Stomach (tissue), 9 donors: ENCODE data around the gene POU3F3. TPM values are rescaled to one million over a fixed set of nuclear protein-coding genes. Genes with fewer than 3 reads are reported as not detected.
A peak's percentile ranks its signal among the peaks of the same experiment; 100 is the strongest.

Experiments used
- DNase-seq, 2 donors: peaks; one replicate each; pipeline versions ENCODE4 v3.0.0 to v3.0.0-alpha.2; 2013 to 2019
- H3K27ac ChIP-seq, 5 donors: fragments of 200-600 bp in 4 of 5; sonication (generic) in 4 of 5; one replicate each; pipeline ENCODE4 v1.5.1; 2013 to 2019; ENCODE audit warnings: mild to moderate bottlenecking in 1 of 5, moderate library complexity in 1 of 5
- H3K27me3 ChIP-seq, 3 donors: fragments of 200-600 bp; sonication (generic); one replicate each; pipeline ENCODE4 v1.5.1; 2017 to 2019; ENCODE audit warnings: mixed run types in 1 of 3
- H3K36me3 ChIP-seq, 4 donors: fragments of 200-600 bp; sonication (generic); 1 replicate in 3 of 4; 2 replicates in 1 of 4; pipeline ENCODE4 v1.5.1; 2016 to 2019
- H3K4me1 ChIP-seq, 4 donors: fragments of 200-600 bp; sonication (generic); one replicate each; pipeline ENCODE4 v1.5.1; 2016 to 2019
- H3K4me3 ChIP-seq, 4 donors: fragments of 200-600 bp; sonication (generic) in 3 of 4; one replicate each; pipeline ENCODE4 v1.5.1; 2016 to 2019; ENCODE audit warnings: mild to moderate bottlenecking in 1 of 4
- H3K9me3 ChIP-seq, 4 donors: fragments of 200-600 bp; sonication (generic); one replicate each; pipeline ENCODE4 v1.5.1; 2016 to 2019
- EP300 ChIP-seq: sonication (generic); formaldehyde crosslinking; IDR thresholded peaks from one replicate; pipeline ENCODE4 v1.6.1; 2017; ENCODE audit warnings: antibody characterized with exemption
- POLR2A ChIP-seq, 4 donors: fragments of 450-650 bp; IDR thresholded peaks; one replicate each; pipeline ENCODE4 v1.6.1; 2016; ENCODE audit warnings: antibody characterized with exemption in 4 of 4, control low read depth in 2 of 4, mild to moderate bottlenecking in 1 of 4, moderate library complexity in 1 of 4
- POLR2AphosphoS5 ChIP-seq, 3 donors: sonication (generic); formaldehyde crosslinking; IDR thresholded peaks; one replicate each; pipeline ENCODE4 v1.6.1; 2016; ENCODE audit warnings: antibody characterized with exemption in 3 of 3
- WGBS, 5 donors: extraction: QIAGEN DNeasy Blood & Tissue Kit in 3 of 5; methylation state at CpG; one replicate each; pipeline versions ENCODE4 v1.1.5 to v1.1.7; 2013 to 2018; 5-methylcytosine and 5-hydroxymethylcytosine counted together
- intact Hi-C: fragments of 100-400 bp; cut with DNase I; formaldehyde crosslinking; loops from one replicate; pipeline ENCODE4 v1.15.1; 2023; ENCODE audit warnings: low total_unique reads
- polyA plus RNA-seq, 3 donors: library from polyadenylated mRNA; stranded (reverse); fragments of 200-250 nt; gene quantifications; one replicate each; pipeline ENCODE4 v1.2.3, GENCODE V29; 2013
- total RNA-seq, 5 donors: library from RNA; depleted of rRNA; stranded (reverse); fragments of >200 nt; gene quantifications; one replicate each; pipeline versions ENCODE4 v1.1.0 to v1.2.3, GENCODE V29; 2014 to 2016
- TF ChIP-seq, protein P1 (sequence below), 7 experiments: fragments of 450-650 bp in 4 of 7; fragments of 200-600 bp in 3 of 7; sonication (generic) in 3 of 7; IDR thresholded peaks; one replicate each; pipeline ENCODE4 v1.5.1; 2016 to 2019; ENCODE audit warnings: antibody characterized with exemption in 7 of 7, control low read depth in 2 of 7, mild to moderate bottlenecking in 1 of 7
- donor health status: healthy with polysubstance abuse.
- donor health status: Bipolar disorder and iron deficiency.
- donor health status: healthy.

The POU3F3 gene
- total and polyA plus RNA-seq, 8 donors: 0.37 to 0.93 TPM; not detected in 6

DNA sequence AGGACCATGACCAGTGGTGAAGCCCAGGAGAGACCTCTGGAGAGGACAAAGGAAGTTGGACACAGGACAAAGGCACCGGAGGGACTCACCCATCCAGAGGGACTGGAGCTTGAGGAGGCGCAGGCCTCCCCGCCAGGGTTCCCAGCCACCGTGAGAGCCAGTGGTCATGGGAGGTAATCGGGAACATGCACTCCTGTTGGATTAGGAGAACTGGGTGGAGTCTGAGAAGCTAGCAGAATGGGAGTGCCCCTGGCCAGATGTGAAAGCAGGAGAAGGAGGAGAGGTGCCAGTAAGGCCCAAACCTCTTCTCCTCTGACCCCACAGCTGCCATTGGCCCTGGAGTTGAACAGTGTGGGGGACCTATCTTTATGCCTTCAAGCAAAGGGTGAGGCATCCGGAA lies 20.3 kb downstream of the POU3F3 start:
- H3K27me3 ChIP-seq: peaks cover 7 to 90% (median 43%) of the 10 kb centered on the region in 3 donors
- TF ChIP-seq POLR2AphosphoS5 (IDR thresholded peaks at IDR 0.05) (no peak), POLR2A (IDR thresholded peaks at IDR 0.05) (no peak), EP300 (no peak)
- TF ChIP-seq, protein P1, sequence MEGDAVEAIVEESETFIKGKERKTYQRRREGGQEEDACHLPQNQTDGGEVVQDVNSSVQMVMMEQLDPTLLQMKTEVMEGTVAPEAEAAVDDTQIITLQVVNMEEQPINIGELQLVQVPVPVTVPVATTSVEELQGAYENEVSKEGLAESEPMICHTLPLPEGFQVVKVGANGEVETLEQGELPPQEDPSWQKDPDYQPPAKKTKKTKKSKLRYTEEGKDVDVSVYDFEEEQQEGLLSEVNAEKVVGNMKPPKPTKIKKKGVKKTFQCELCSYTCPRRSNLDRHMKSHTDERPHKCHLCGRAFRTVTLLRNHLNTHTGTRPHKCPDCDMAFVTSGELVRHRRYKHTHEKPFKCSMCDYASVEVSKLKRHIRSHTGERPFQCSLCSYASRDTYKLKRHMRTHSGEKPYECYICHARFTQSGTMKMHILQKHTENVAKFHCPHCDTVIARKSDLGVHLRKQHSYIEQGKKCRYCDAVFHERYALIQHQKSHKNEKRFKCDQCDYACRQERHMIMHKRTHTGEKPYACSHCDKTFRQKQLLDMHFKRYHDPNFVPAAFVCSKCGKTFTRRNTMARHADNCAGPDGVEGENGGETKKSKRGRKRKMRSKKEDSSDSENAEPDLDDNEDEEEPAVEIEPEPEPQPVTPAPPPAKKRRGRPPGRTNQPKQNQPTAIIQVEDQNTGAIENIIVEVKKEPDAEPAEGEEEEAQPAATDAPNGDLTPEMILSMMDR (IDR thresholded peaks at IDR 0.05): no peak
- H3K36me3 ChIP-seq: no peaks in the 10 kb centered on the region
- no peak overlapping the region for H3K4me3 ChIP-seq
- no peaks in the 10 kb centered on the region for H3K9me3 ChIP-seq
- intact Hi-C loops: no loop called here
- 63 to 69% (median 68%) methylated on average over 6 of the region's 6 CpGs for WGBS, 5 donors
- peaks cover 12 to 27% (median 20%) of the 10 kb centered on the region in 4 donors for H3K4me1 ChIP-seq
- H3K27ac ChIP-seq: peak overlapping the region in 1 of 5 donors; percentile 68
- DNase-seq: no peak

DNA sequence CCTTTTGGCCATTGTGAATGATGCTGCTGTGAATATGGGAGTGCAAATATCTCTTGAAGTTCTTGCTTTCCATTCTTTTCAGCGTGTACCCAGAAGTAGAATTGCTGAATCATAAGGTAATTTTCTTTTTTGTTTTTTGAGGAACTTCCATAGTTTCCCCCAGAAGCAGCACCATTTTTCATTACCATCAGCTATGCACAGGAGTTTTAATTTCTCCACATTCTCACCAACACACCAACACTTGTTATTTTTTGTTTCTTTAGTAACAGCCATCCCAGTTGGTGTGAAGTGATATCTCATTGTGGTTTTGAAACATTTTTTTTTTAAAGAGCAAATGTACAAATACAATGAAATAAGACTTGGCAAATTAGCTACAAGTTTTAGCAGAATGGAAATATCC lies 21.3 kb downstream of the POU3F3 start:
- Histone ChIP-seq H3K4me3 (no peak overlapping the region), H3K36me3 (no peaks in the 10 kb centered on the region), H3K4me1 (peaks cover 12 to 27% (median 20%) of the 10 kb centered on the region in 4 donors), H3K27me3 (peaks cover 3 to 90% (median 36%) of the 10 kb centered on the region in 3 donors), H3K27ac (no peak overlapping the region), H3K9me3 (no peaks in the 10 kb centered on the region)
- TF ChIP-seq POLR2A (IDR thresholded peaks at IDR 0.05) (no peak), POLR2AphosphoS5 (IDR thresholded peaks at IDR 0.05) (no peak), EP300 (no peak)
- TF ChIP-seq, protein P1 (IDR thresholded peaks at IDR 0.05): no peak
- intact Hi-C loops: no loop called here
- DNase-seq: no peak
- WGBS, 5 donors: 52 to 78% (median 70%) methylated on average over 1 of the region's 1 CpG

DNA sequence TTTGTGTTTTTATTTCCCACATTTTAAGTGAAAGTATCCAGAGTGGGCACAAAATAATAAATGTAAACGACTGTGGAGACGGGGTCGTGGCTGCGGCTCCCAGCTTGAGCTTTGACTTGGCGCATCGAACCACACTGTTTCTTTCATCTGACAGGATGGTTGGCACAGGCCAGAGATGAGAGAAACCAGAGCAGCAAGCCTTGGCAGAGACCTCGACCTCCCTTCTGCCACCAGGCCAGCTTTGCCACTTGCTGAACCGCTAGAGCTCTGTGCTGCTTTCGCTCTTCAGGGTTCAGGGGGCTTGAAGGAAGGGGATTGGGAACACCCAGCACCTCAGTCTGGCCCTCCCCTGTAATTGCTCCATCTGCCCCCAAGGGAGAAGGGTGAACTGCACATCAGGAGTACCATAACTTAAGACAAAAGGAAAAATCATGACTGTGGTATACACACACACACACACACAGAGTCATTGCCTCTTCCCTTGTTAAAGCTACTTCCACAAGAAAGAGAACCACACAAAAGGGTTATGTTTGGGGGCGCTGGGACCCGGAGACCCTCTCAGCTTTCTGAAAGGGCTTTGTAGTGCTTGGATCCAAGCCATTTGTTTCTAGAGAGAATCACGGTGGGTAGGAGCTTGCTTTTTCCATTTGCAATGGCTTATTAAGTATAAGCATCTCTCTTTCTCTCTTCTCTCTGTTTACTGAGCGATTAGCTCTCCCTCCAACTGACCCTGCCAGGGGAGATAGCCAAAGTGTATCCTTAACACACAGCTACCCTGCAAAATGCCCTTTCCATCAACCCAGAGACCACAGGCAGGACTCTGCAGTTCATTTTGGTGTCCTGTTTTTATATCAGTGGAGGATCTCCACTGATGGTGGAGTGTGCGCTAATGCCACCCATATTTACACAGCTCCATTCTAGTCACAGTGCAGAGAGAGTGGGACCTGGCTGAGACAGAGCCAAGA lies 23.0 kb downstream of the POU3F3 start:
- DNase-seq: peak in 1 of 2 donors; percentile 22
- no peaks in the 10 kb centered on the region for H3K9me3 ChIP-seq
- peaks cover 12 to 20% (median 18%) of the 10 kb centered on the region in 4 donors for H3K4me1 ChIP-seq
- no peaks in the 10 kb centered on the region for H3K36me3 ChIP-seq
- no peak overlapping the region for H3K4me3 ChIP-seq
- WGBS, 5 donors: 62 to 75% (median 69%) methylated on average over 14 of the region's 14 CpGs
- H3K27ac ChIP-seq: peak overlapping the region in 1 of 5 donors; percentile 30
- TF ChIP-seq POLR2AphosphoS5 (IDR thresholded peaks at IDR 0.05) (peak in 1 of 3 donors; percentile 22), EP300 (no peak)
- peaks cover 3 to 87% (median 25%) of the 10 kb centered on the region in 3 donors for H3K27me3 ChIP-seq
- intact Hi-C loops: no loop called here

DNA sequence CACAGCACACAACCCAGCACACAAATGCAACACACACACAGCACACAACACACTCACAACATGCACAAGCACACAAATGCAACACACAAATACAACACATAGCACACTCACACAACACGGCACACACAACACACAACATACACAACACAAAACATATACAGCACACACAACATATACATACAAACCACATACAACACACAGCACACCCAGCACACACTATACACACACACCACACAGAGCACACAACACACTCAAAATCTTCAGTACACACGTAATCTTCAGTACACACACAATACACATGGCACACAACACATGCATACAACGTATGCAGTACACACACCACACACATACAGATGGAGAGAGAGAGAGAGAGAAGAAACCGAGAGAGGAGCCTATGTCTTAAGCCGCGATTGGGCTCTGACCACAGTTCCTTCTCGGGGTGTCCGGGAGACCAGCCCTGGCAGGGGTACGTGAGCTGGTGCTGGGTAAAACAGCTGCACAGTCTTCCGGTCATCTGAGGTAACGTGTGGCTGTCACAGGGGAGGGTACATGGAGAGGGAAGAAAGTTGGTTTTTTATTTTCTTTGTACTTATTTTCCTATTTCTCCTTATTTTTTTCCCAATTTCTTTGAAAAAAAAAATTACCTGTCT lies 25.1 kb downstream of the POU3F3 start:
- WGBS, 5 donors: 80 to 88% (median 84%) methylated on average over 11 of the region's 11 CpGs
- H3K27me3 ChIP-seq: peaks cover 1 to 83% (median 12%) of the 10 kb centered on the region in 3 donors
- peaks cover 0 to 6% (median 0%) of the 10 kb centered on the region in 4 donors for H3K4me1 ChIP-seq
- no peaks in the 10 kb centered on the region for H3K9me3 ChIP-seq
- DNase-seq: no peak
- H3K27ac ChIP-seq: no peak overlapping the region
- H3K36me3 ChIP-seq: no peaks in the 10 kb centered on the region
- no peak overlapping the region for H3K4me3 ChIP-seq
- intact Hi-C loops: no loop called here
- no peak for TF ChIP-seq POLR2A (IDR thresholded peaks at IDR 0.05)
- no peak for TF ChIP-seq EP300
- no peak for TF ChIP-seq POLR2AphosphoS5 (IDR thresholded peaks at IDR 0.05)
- TF ChIP-seq, protein P1 (IDR thresholded peaks at IDR 0.05): no peak
